ENCODE data around the gene IWS1. TPM values are rescaled to one million over a fixed set of nuclear protein-coding genes. Genes with fewer than 3 reads are reported as not detected.
"Not testable (repeated sequence)": the region's sequence is repeated elsewhere in the genome, so short reads cannot be mapped to it uniquely, and the experiment has no call there.

Gene IWS1
- total RNA-seq, 1 donor from 2014 or later, result 39.8 TPM

DNA sequence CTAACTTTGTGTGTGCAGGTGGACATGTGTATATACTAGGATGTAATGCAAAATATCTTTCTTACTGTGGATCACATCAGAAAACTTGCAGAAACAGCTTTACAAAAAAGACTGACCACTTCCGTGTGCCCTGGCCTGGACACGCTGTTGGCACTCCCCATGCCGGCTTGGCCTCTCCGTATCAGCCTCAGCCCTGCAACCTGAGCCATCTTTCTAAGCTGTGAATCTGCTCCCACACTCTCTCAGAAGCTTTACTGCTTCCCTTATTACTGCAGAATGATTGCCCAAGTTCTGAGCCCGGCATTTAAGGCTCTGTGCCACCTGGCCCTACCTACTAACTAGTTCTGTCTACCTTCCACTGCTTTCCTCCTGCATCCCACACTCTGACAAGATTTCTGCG lies 47.0 kb upstream of the IWS1 start:
- peak; percentile 44 for DNase-seq (ENCODE audit: extremely low spot score, unreplicated experiment)
- no peaks in the 10 kb centered on the region for H3K36me3 Mint-ChIP-seq (ENCODE audit: unreplicated experiment)
- no peaks in the 10 kb centered on the region for H3K27me3 Mint-ChIP-seq (ENCODE audit: unreplicated experiment)
- TF ChIP-seq, protein P1, sequence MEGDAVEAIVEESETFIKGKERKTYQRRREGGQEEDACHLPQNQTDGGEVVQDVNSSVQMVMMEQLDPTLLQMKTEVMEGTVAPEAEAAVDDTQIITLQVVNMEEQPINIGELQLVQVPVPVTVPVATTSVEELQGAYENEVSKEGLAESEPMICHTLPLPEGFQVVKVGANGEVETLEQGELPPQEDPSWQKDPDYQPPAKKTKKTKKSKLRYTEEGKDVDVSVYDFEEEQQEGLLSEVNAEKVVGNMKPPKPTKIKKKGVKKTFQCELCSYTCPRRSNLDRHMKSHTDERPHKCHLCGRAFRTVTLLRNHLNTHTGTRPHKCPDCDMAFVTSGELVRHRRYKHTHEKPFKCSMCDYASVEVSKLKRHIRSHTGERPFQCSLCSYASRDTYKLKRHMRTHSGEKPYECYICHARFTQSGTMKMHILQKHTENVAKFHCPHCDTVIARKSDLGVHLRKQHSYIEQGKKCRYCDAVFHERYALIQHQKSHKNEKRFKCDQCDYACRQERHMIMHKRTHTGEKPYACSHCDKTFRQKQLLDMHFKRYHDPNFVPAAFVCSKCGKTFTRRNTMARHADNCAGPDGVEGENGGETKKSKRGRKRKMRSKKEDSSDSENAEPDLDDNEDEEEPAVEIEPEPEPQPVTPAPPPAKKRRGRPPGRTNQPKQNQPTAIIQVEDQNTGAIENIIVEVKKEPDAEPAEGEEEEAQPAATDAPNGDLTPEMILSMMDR (IDR thresholded peaks at IDR 0.05), result no peak
- H3K4me3 Mint-ChIP-seq (ENCODE audit: unreplicated experiment), result no peak overlapping the region
- H3K27ac Mint-ChIP-seq (ENCODE audit: unreplicated experiment), result no peak overlapping the region
- H3K9me3 Mint-ChIP-seq (ENCODE audit: unreplicated experiment), result no peaks in the 10 kb centered on the region
- peaks cover 31% of the 10 kb centered on the region for H3K4me1 Mint-ChIP-seq (ENCODE audit: unreplicated experiment)

DNA sequence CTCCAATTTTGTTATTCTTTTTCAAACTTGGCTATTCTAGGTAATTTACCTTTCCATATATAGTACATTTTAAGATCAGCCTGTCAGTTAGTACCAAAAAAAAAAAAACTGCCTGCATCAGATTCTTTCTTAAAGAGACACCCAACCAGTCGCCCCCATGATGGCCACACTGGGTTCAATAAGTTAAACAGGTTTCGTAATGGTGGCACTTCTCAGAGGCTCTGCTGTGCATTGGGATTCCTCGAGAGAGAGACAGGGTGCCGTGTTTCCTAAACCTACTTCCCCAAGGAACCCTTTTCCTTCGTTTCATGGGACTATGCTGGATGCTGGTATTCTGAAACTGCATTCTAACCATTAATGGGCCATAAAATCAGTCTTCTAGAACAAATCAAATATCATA lies 46.6 kb upstream of the IWS1 start:
- H3K27ac Mint-ChIP-seq (ENCODE audit: unreplicated experiment), result no peak overlapping the region
- H3K4me3 Mint-ChIP-seq (ENCODE audit: unreplicated experiment), result no peak overlapping the region
- no peaks in the 10 kb centered on the region for H3K9me3 Mint-ChIP-seq (ENCODE audit: unreplicated experiment)
- peaks cover 31% of the 10 kb centered on the region for H3K4me1 Mint-ChIP-seq (ENCODE audit: unreplicated experiment)
- DNase-seq (ENCODE audit: extremely low spot score, unreplicated experiment), result peak; percentile 30
- no peaks in the 10 kb centered on the region for H3K36me3 Mint-ChIP-seq (ENCODE audit: unreplicated experiment)
- TF ChIP-seq, protein P1 (IDR thresholded peaks at IDR 0.05), result no peak
- no peaks in the 10 kb centered on the region for H3K27me3 Mint-ChIP-seq (ENCODE audit: unreplicated experiment)

DNA sequence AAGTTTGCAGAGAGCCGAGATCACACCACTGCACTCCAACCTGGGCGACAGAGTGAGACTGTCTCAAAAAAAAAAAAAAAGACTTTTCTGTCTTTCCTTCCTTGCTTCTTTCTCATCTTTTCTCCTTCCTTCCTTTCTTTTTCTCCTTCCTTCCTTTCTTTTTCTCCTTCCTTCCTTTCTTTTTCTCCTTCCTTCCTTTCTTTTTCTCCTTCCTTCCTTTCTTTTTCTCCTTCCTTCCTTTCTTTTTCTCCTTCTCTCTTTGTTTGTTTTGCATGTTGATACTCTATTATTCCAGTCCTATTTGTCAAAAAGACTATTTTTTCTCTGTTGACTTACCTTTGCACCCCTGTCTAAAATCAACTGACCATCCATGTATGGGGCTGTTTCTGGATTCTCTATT lies 46.1 kb upstream of the IWS1 start:
- H3K36me3 Mint-ChIP-seq (ENCODE audit: unreplicated experiment); H3K9me3 Mint-ChIP-seq (ENCODE audit: unreplicated experiment); DNase-seq (ENCODE audit: extremely low spot score, unreplicated experiment); H3K27ac Mint-ChIP-seq (ENCODE audit: unreplicated experiment); H3K27me3 Mint-ChIP-seq (ENCODE audit: unreplicated experiment); H3K4me3 Mint-ChIP-seq (ENCODE audit: unreplicated experiment): not testable (repeated sequence)
- peaks cover 30% of the 10 kb centered on the region for H3K4me1 Mint-ChIP-seq (ENCODE audit: unreplicated experiment)

DNA sequence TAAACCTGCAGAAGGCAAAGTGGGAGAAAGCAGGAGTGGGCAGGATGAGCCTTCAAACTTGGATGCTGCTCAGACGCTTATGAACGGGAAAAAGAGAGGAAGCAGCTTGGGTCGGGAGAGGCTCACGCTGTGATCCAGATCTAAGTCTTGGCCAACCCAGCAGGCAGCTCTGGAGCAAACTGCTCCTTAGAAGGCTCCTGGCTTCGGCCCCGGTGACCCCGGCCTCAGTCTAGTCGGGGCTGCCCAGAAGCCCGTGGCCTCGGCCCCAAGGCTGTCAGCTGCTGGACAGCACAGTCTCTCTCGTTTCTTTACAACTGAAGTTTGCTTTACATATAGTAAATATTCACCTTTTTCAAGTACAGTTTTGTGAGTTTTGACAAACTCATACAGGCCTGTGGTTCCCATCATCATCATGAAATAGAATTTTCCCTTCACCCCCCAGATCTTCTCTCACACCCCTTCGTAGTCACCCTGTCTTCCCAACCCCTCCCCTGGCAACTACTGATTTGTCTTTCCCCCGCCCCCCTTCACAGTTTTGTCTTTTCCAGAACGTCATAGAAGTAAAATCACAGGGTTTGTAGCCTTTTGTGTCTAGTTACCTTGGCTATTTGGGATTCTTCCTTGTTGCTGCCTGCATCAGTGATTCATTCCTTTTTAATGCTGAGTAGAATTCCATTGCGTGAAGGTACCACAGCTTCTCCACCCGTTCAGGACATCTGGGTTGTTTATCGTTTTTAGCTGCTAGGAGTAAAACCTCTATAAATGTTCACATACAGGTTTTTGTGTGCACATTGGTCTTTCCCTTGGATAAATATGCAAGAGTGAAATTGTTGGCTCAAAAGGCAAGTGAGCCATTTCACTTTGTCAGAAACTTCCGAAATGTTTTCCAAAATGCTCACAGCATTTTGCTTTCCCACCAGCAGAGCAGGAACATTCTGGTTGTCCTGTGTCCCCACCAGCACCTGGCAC lies 44.3 kb upstream of the IWS1 start:
- Mint-ChIP-seq H3K4me1 (ENCODE audit: unreplicated experiment) (peaks cover 13% of the 10 kb centered on the region), H3K27me3 (ENCODE audit: unreplicated experiment) (no peaks in the 10 kb centered on the region), H3K9me3 (ENCODE audit: unreplicated experiment) (no peaks in the 10 kb centered on the region), H3K36me3 (ENCODE audit: unreplicated experiment) (no peaks in the 10 kb centered on the region), H3K27ac (ENCODE audit: unreplicated experiment) (no peak overlapping the region), H3K4me3 (ENCODE audit: unreplicated experiment) (no peak overlapping the region)
- peak; percentile 59 for DNase-seq (ENCODE audit: extremely low spot score, unreplicated experiment)
- TF ChIP-seq, protein P1 (IDR thresholded peaks at IDR 0.05), result no peak

DNA sequence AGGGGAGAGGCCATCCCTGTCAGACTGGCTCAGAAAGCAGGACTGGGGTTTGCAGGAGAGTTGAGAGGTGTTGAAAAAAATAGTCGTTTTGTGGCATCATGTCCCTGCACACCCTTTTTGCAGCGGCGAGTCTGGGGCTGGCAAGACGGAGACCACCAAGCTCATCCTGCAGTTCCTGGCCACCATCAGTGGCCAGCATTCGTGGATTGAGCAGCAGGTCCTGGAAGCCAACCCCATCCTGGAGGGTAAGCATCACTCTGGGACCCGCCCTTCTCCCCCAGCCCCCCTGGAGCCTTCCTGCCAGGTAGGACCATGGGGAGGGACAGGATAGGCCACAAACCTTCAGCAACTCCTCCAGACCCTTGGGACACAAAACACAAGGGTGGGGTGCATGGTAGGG lies 43.4 kb upstream of the IWS1 start:
- TF ChIP-seq, protein P1 (IDR thresholded peaks at IDR 0.05), result no peak
- no peak overlapping the region for H3K27ac Mint-ChIP-seq (ENCODE audit: unreplicated experiment)
- no peaks in the 10 kb centered on the region for H3K36me3 Mint-ChIP-seq (ENCODE audit: unreplicated experiment)
- H3K27me3 Mint-ChIP-seq (ENCODE audit: unreplicated experiment), result no peaks in the 10 kb centered on the region
- no peak overlapping the region for H3K4me3 Mint-ChIP-seq (ENCODE audit: unreplicated experiment)
- no peaks in the 10 kb centered on the region for H3K9me3 Mint-ChIP-seq (ENCODE audit: unreplicated experiment)
- peaks cover 8% of the 10 kb centered on the region for H3K4me1 Mint-ChIP-seq (ENCODE audit: unreplicated experiment)
- peak; percentile 73 for DNase-seq (ENCODE audit: extremely low spot score, unreplicated experiment)

Data from osteocyte (in vitro differentiated cells).